ENCODE measurements around the gene C3orf18. TPM values are rescaled to one million over a fixed set of nuclear protein-coding genes. Genes with fewer than 3 reads are reported as not detected.

Gene C3orf18
- polyA plus RNA-seq, 1 donor from 2014 or later, result 39.9 TPM

- no peaks in the 10 kb centered on the region for H4K20me1 ChIP-seq (ENCODE audit: insufficient read depth)
- H3K36me3 ChIP-seq (ENCODE audit: insufficient read depth, low read length), result no peaks in the 10 kb centered on the region
- H3K4me2 ChIP-seq (ENCODE audit: low read length), result no peak overlapping the region
- H3K4me3 ChIP-seq (ENCODE audit: low read length), result no peak overlapping the region
- H3K27ac ChIP-seq (ENCODE audit: low read length), result no peak overlapping the region
- no peaks in the 10 kb centered on the region for H3K9me2 ChIP-seq (ENCODE audit: insufficient read depth, low read length)
- H3F3A ChIP-seq (ENCODE audit: insufficient read depth, low read length, poor library complexity, severe bottlenecking), result no peaks in the 10 kb centered on the region
- no peaks in the 10 kb centered on the region for H3K27me3 ChIP-seq (ENCODE audit: insufficient read depth, low read depth, low read length)
- no peaks in the 10 kb centered on the region for H3K9me3 ChIP-seq (ENCODE audit: low read length)
- H3K9ac ChIP-seq (ENCODE audit: low read length), result no peak overlapping the region
- no peak overlapping the region for H2AFZ ChIP-seq (ENCODE audit: low read depth, low read length)
- TF ChIP-seq RAD21 (conservative IDR thresholded peaks at IDR 0.05) (no peak), REST (IDR thresholded peaks at IDR 0.05; ENCODE audit: borderline replicate concordance) (no peak), CTCF (IDR thresholded peaks at IDR 0.05; ENCODE audit: poor library complexity, severe bottlenecking) (no peak), TAF1 (IDR thresholded peaks at IDR 0.05; ENCODE audit: low read depth) (no peak), MXI1 (conservative IDR thresholded peaks at IDR 0.05; ENCODE audit: poor library complexity, severe bottlenecking) (no peak), POLR2AphosphoS5 (IDR thresholded peaks at IDR 0.05) (no peak), EZH2 (IDR thresholded peaks at IDR 0.05; ENCODE audit: borderline replicate concordance, insufficient read depth, low read length, poor library complexity, severe bottlenecking) (no peak), EP300 (conservative IDR thresholded peaks at IDR 0.05; ENCODE audit: poor library complexity, severe bottlenecking) (no peak), SMC3 (conservative IDR thresholded peaks at IDR 0.05; ENCODE audit: poor library complexity) (no peak)
- no peaks in the 10 kb centered on the region for H3K79me2 ChIP-seq (replicated peaks; ENCODE audit: insufficient read depth, low read length)
Observed at GRCh38 chr3:50523279-50523811, 44.2 kb downstream of the C3orf18 start.

GRCh38 chr3:50521572-50521971 lies 46.0 kb downstream of the C3orf18 start:
- no peak for TF ChIP-seq CTCF (IDR thresholded peaks at IDR 0.05; ENCODE audit: poor library complexity, severe bottlenecking)
- no peak for TF ChIP-seq REST (IDR thresholded peaks at IDR 0.05; ENCODE audit: borderline replicate concordance)
- TF ChIP-seq EP300 (conservative IDR thresholded peaks at IDR 0.05; ENCODE audit: poor library complexity, severe bottlenecking), result no peak
- no peak for TF ChIP-seq SMC3 (conservative IDR thresholded peaks at IDR 0.05; ENCODE audit: poor library complexity)
- no peak for TF ChIP-seq POLR2AphosphoS5 (IDR thresholded peaks at IDR 0.05)
- no peak for TF ChIP-seq RAD21 (conservative IDR thresholded peaks at IDR 0.05)
- TF ChIP-seq TAF1 (IDR thresholded peaks at IDR 0.05; ENCODE audit: low read depth), result no peak
- H4K20me1 ChIP-seq (ENCODE audit: insufficient read depth), result no peaks in the 10 kb centered on the region
- H3K9me3 ChIP-seq (ENCODE audit: low read length), result no peaks in the 10 kb centered on the region
- H3K36me3 ChIP-seq (ENCODE audit: insufficient read depth, low read length), result no peaks in the 10 kb centered on the region
- no peak overlapping the region for H3K9ac ChIP-seq (ENCODE audit: low read length)
- no peak overlapping the region for H3K4me3 ChIP-seq (ENCODE audit: low read length)
- H2AFZ ChIP-seq (ENCODE audit: low read depth, low read length), result no peak overlapping the region
- no peaks in the 10 kb centered on the region for H3K79me2 ChIP-seq (replicated peaks; ENCODE audit: insufficient read depth, low read length)
- no peak overlapping the region for H3K27ac ChIP-seq (ENCODE audit: low read length)
- no peaks in the 10 kb centered on the region for H3K9me2 ChIP-seq (ENCODE audit: insufficient read depth, low read length)
- H3K27me3 ChIP-seq (ENCODE audit: insufficient read depth, low read depth, low read length), result no peaks in the 10 kb centered on the region
- H3F3A ChIP-seq (ENCODE audit: insufficient read depth, low read length, poor library complexity, severe bottlenecking), result peaks cover 8% of the 10 kb centered on the region
- no peak overlapping the region for H3K4me2 ChIP-seq (ENCODE audit: low read length)

Measured in neural cell (in vitro differentiated cells).